IPS-11a (cell line): ENCODE data around the gene HNF1A.

ENCODE experiments used
- H3K4me3 ChIP-seq: one replicate; pipeline ENCODE4 v1.5.1; 2013; ENCODE audit warnings: low read depth, low read length, control low read depth

Gene HNF1A

DNA sequence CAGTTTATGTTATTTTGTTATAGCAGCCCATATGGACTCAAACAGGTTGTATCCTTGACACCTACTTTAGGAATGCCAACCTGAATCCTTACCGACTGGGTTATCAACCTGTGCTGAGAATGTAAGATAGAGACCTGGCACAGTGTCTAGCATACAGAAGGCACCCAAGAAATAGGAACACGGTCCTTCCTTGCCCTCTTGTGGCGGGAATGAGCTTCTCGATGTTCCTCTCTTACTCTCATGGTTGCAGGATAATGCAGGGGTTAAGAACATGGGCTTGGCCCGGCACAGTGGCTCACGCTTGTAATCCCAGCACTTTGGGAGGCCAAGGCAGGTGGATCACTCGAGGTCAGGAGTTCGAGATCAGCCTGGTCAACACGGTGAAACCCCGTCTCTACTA, 31.4 kb downstream of the HNF1A start:
- no peak overlapping the region for H3K4me3 ChIP-seq

DNA sequence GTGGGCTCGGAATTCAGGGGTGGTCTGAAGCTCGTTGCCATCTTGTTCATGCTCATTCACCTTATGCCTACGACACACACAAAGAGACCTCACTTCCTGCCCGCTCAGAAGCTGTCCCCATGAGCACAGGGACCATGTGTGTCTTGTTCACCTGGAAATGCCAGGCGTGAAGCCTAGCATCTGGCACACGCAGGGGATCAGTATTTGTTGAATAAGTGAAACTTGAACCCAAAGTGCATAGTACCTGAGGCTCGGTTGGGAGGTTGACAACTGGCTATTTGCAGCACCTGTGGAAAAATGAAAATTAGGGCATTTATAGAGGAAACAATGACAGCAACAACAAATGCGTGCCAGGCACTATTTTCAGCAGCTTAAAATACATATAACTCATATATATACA, 32.5 kb downstream of the HNF1A start:
- H3K4me3 ChIP-seq: no peak overlapping the region

DNA sequence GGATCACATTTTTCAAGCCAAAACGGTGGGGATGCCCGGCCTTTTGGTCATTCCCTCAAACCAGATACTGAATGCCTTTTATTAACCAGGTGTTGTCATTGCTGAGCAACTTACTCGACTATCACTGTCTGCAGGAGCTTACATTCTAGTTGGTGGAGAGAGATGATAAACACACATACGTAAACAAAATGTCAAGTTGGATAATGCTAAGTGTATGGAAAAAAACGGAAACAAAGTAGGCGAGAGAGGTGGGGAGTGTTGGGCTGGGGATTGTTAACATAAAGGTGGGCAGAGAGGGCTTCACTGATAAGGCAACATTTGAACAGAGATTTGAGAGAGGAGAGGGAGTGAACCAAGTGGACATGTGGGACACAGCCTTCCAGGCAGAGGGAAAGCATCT, 33.5 kb downstream of the HNF1A start:
- H3K4me3 ChIP-seq: no peak overlapping the region

DNA sequence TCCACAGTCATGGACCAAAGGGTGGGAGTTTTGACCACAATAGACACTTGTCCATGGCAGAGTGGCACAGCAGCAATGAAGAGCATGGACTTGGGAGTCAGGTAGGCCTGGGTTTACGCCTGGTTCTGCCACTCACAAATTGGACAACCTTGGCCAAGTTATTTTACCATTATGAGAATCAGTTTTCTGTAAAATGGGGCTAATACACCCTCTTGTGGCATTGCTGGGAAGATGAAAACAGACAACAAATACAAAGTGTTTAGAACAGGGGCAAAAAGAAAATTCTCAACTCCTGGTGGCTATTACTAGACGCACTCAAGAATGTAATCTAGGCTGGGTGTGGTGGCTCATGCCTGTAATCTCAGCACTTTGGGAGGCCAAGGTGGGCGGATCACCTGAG, 35.4 kb downstream of the HNF1A start:
- H3K4me3 ChIP-seq: no peak overlapping the region

DNA sequence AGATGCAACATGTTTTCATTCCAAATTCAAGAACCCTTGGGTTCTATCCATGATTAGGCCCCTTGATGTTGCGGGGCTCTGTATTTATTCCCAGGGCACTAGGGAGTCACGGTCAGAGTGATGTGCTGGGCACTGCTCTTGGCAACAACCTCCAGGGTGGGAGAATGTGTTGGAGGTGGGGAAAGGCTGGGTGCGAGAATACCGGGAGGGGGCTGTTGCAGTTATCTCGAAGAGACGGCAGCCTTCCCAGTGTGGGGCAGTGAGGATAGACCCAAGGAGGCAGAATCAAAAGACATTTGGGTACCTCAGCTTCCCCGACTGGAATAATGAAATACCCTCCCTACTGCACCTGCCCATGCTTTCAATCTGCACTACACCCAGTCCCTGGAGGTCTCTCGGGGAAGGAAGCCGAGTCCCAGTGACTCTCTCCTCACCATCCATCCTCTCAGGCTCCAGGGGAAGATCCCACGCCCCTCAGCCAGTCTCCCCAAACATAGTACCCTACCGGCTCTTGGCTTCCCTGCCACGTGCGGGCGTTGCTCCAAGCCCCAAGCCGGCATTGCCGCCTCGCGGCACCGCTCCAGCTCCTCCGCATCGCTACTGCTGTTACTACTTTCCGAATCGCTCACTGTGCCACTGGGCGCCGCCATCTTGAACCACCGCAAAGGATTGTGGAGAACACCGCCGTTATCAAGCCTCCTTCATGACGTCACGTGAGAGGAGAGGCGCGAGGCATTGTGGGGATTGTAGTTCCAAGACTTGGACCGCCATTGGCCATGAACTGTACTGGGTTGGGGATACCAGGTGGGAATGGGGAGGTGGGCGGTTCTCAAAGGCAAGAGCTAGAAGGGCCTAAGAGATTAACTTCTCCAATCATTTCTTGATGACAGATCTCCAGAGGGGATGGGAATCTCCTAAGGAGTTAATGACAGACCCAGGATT, 37.8 kb downstream of the HNF1A start, which contains the start of gene C12orf43:
C12orf43 (minus strand) TSS at position 663 of the 942 bp plus-strand sequence; CDS start at position 650, 13 bp downstream.
- peak within 1 kb of the TSS; percentile 91 for H3K4me3 ChIP-seq

DNA sequence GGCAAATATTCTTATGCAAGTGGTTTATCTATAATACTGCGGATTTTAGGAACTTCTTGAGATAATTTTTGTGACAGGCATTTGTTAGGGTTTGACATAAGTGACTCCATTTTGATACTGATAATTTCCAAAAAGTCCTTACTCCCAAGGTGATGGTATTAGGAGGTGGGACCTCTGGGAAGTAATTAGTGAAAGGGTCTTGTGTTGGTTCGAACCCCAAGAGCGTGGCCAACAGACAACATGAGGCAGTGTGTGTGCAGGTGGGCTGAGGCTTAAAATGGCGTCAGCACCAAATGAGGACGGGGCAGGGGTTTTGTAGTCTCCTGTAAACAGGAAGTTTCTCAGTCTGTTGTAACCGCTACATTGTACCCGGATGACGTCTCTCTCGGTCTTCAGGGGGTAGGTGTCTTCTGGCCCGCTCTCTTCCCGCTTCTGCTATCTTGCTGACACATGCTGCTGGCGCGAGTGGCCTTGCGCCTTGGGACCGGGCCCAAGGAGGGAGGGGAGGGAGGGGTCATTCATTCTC, 39.7 kb downstream of the HNF1A start:
- H3K4me3 ChIP-seq: no peak overlapping the region

DNA sequence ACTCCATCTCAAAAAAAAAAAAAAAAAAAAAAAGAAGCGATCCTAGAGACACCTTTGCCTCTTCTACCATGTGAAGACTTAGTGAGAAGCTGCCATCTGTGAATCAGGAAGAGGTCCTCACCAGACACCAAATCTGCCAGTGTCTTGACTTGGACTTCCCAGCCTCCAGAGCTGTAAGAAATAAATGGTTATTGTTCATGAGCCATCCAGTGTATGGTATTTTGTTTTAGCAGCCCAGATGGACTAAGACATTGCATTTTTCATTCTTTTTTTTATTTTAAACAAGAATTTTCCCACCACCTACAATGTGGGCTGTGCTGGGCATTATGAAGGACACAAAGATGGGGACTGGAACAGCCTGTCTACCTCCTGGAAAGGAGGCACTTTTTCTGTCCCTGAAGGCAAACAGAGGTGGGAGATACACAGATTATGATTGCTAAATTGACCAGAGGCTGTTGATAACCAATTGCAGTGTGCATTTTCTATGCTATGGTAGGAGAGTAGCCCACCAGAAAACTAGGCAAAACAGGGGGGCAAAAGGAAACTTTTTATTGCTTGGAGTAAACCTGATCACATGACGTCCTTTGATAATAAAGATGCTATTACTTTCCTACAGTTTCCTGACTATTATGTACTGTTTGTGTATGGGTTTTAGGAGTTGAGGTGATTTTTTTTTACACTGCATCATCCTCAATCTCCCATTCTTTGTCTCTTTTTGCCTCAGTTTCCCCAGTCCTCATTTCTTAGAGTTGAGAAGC, 40.7 kb downstream of the HNF1A start:
- no peak overlapping the region for H3K4me3 ChIP-seq

DNA sequence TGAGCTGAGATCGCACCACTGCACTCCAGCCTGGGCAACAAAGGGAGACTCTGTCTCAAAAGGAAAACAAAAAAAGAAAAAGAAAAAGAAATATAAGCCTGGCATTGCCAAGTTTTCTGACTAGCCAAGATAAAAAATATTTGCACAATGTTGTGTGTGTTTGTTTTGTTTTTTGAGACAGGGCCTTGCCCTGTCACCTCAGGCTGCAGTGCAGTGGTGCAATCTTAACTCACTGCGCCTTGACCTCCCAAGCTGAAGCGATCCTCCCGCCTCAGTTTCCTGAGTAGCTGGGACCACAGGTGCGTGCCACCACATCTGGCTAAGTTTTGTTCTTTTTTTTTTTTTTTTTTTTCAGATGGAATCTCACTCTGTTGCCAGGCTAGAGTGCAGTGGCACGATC, 43.4 kb downstream of the HNF1A start:
- no peak overlapping the region for H3K4me3 ChIP-seq

DNA sequence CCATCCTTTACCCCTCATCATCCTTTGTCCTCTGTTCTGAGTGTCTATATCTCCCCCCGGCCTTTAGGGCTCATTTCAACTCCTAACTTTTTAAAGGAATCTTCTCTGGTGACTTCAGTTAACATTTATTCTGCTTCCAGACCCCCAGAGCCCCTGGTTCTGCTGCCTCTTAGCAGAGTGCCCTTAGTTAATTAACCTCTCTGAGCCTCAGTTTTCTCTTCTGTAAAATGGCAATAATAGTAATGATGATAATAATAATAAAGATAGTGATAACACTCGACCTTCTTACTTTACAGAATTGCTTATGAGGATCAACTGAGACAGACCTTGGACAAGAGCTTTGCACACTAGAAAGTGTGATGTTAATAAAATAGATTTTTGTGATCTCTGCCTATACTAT, 44.4 kb downstream of the HNF1A start:
- H3K4me3 ChIP-seq: no peak overlapping the region

DNA sequence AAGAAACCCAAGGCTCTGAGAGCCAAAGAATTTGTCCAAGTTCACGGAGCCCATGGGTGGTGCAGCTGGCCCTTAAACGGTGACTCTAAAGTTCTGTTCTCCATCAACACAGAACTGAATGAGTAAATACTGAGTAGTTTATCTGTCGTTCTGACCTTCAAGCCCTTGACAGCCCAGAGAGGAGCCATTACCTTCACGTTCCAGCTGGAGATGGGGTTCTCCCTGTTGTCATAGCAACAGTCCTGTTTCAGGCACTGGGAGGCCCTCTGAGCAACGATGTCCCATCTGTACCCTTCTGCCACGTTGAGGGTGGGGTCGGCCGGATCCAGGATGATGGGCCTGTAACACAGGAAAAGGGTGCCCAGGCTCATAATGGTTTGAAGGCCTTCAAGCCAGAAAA, 45.5 kb downstream of the HNF1A start:
- no peak overlapping the region for H3K4me3 ChIP-seq

DNA sequence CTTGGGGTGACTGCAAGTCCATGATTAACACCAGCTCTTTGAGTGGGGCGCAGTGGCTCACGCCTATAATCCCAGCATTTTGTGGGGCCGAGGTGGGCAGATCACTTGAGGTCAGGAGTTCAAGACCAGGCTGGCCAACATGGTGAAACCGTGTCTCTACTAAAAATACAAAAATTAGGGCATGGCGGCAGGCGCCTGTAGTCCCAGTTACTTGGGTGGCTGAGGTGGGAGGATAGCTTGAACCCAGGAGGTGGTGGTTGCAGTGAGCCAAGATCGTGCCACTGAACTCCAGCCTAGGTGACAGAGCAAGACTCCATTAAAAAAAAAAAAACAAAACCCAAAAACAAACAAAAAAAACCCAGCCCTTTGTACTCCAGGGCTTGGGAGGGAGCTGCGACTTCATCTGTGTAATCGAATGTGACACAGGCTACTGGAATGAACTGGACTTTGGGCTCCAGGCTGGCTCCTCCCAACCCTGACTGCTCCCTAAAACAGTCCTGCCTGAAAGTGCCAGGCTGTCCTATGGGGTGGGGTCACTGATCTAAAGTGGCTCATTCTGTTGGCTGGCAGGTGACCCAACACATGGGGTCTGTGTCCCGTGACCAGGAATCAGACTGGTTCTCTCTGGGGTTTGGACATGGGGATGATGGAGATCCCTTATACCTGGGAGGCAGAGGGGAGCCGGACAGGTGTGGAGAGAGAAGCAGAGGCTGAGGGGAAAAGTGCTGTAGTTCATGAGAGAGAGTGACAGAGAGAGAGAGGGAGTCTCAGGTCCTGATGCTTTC, 47.3 kb downstream of the HNF1A start:
- H3K4me3 ChIP-seq: no peak overlapping the region

DNA sequence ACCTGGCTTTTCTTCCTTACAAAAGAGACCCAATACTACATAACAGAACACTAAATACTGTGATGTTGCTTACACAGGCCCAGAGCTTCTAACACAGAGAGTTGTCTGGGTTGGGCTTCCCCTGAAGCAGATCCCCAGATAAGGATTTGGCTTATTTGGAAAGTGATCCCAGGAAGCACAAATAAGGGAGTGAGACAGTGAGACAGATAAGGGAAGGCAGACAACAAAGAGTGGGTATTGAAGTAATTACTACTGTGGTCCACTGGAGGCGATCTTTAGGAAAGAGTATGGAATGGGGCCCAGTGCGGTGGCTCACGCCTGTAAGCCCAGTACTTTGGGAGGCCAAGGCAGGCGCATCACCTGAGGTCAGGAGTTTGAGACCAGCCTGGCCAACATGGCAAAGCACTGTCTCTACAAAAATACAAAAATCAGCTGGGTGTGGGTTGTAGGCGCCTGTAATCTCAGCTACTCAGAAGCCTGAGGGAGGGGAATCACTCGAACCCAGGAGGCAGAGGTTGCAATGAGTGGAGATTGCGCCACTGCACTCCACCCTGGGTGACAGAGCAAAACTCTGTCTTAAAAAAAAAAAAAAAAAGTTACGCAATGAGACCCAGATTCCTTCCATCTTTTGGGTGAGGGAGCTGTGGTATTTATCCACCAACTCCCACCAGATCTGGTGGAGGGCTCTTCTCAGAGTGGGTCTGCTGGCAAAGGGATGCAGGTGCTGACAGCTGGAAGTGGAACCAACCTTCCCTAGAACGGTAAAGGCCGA, 48.1 kb downstream of the HNF1A start:
- no peak overlapping the region for H3K4me3 ChIP-seq

DNA sequence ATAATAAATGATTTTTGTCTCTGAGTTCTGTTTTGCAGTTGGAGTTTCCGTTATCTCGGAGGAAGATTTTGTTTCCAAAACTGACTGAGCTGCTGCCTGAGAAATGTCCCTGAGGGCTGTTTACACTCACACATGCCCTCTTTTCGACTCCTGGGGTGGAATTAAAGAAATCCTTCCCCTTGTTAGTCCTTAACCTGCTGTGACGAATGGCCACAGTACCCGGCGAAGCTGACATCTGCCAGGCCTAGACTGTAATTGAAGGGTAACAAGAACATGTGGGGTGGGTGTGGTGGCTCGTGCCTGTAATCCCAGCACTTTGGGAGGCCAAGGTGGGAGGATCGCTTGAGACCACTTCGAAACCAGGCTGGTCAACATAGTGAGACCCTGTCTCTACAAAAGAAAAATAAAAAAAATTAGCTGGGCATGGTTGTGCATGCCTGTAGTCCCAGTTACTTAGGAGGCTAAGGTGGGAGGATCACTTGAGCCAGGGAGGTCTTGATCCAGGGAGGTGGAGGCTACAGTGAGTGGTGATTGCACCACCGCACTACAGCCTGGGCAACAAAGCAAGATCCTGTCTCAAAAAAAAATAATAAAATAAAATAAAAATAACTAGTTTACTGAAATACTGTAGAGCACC, 52.4 kb downstream of the HNF1A start:
- H3K4me3 ChIP-seq: no peak overlapping the region

DNA sequence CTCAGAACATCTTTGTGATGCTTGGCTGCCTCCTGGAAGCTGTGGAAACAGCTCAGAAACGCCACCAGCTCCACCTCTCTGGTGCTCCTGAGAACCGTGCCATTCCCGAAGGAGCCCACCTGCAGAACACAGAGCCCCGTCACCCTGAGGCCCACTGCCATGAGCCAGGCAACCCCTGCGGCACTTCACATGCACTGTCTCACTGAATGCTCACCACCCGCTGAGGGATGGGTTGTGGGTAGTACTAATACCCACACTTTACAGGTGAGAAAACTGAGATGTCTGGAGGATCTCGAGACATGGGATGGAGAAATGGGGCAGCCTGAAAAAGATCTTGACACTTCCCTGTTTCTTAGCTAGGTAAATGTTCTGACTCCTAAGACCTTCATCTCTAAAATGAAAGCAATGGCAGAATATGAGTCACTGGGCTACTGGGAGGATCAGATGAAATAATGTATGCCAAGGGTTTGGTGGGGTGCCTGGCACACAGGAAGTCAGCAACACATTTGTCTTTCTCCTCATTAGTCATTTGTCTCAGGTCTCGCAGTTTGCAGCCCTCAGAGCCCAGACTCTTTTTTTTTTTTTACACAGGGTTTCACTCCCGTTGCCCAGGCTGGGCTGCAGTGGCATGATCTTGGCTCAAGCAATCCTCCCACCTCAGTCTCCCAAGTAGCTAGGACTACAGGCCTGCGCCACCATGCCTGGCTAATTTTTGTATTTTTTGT, 55.4 kb downstream of the HNF1A start:
- H3K4me3 ChIP-seq: no peak overlapping the region

DNA sequence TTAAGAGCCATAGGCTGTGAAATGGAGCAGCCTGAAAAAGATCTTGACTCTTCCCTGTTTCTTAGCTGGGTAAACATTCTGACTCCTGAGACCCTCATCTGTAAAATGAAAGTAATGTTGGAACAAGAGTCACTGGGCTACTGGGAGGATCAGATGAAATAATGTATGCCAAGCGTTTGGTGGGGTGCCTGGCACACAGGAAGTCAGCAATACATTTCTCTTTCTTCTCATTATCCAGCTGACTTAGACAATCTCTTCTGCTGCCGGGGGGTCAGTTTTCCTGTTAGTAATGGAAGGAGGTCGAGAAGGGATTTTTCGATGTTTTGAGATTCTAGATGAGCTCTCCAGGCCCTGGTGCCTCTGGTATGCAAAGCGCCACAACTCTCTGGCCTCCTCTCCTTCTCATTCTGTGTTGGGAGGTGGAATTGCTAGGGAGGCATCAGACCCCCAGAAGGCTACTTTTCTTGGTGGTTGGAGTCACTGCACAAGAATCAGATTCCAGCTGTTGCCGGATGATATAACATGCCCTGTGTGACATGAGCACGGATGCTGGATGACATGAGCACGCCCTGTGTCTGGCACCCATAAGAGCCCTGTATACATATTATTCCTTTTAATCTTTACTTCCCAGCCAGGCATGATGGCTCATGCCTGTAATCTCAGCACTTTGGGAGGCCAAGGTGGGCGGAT, 56.4 kb downstream of the HNF1A start:
- H3K4me3 ChIP-seq: no peak overlapping the region

DNA sequence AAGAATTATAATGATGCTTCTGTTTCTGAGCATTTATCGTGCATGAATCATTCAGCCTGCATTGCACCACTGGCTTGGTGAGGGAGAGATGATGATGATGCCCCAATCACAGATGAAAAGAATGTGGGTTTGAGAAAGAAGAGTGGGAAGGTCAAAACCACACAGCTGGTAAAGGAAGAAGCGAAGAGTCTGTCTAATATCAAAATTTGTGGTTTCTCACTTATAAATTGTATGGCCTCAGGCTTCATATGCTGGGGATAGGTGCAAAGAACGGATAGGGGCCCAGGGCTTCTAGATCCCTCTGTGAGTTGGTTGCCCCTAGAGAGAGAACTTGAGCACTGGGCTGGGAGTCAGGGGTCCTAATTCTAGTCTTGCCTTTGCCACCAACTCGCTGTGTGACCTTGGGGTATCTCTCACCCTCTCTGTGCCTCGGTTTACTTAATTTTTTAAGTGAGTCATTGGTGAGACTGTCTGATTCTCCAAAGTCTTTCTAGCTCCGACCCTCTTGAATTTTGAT, 58.5 kb downstream of the HNF1A start:
- H3K4me3 ChIP-seq: no peak overlapping the region

DNA sequence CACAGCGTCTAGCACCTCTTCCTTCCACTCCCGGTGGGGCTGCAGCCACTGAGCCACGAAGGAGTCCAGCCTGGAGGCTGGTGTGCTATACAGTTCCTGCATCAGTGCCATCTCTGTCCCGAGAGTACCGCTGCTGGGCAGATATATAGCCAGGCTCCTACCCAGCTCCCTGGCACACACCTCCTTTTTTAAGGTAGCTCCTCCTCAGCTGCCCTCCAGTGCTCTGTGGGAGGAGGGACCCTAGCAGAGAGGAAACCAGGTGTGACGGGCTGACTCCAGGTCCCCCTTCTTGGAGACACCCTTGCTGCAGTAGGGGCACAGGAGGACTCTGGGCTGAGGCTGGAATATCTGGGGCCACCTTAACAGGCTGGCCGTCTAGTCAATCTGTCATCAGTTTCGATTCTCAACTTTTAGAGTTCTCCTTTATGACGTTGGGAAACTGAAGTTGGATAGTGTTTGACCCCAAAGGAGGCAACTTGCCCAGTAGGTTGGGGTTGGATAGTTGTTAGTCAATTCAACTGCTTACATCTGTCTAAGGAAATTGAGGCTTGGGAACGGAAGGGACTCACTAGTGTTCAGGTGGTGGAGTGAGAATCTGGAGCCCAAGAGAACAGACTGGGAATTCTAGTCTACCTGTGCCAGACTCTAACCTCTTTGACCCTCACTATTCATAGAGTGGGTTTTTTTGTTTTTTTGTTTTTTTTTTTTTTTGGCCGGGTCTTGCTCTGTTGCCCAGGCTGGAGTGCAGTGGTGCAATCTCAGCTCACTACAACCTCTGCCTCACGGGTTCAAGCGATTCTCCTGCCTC, 60.7 kb downstream of the HNF1A start, which contains the start of gene OASL:
OASL (minus strand) TSS at position 386 of the 808 bp plus-strand sequence; CDS start at position 111, 275 bp downstream.
- no peak within 1 kb of the TSS for H3K4me3 ChIP-seq
